GM12878 (cell line): Measurements from ENCODE around the gene CILP2. TPM values are rescaled to one million over a fixed set of nuclear protein-coding genes. Genes with fewer than 3 reads are reported as not detected.

Source experiments
- ATAC-seq: fragments of 200-7000 bp; cut with Tn5 transposase; 3 replicates; pipeline ENCODE4 v1.9.1; 2020; ENCODE audit warnings: mild to moderate bottlenecking, moderate library complexity
- BruUV-seq: library from RNA; stranded (reverse); fragments of 400-500 nt; replicated peaks from 2 replicates; lab custom pipeline; 2021; lab: Mats Ljungman, UMichigan
- CTCF ChIA-PET: fragments of 300-600 bp; sonication (Branson Sonifier 250); formaldehyde crosslinking; extraction: SDS; loops from one replicate; lab custom pipeline; 2021; ENCODE audit warnings: inconsistent platforms; lab: Yijun Ruan, JAX
- POLR2A ChIA-PET: fragments of 350-600 bp; formaldehyde crosslinking; extraction: SDS; loops from one replicate; lab custom pipeline; 2021; ENCODE audit warnings: inconsistent platforms; lab: Charles Lee
- RAD21 ChIA-PET: fragments of 300-600 bp; sonication (Branson Sonifier 250); formaldehyde crosslinking; loops from one replicate; lab custom pipeline; 2023; ENCODE audit warnings: antibody characterized with exemption; ENCODE audit not compliant: unreplicated experiment; lab: Charles Lee
- SMC1A ChIA-PET: fragments of 300-600 bp; sonication (Branson Sonifier 250); formaldehyde crosslinking; loops from one replicate; lab custom pipeline; 2023; ENCODE audit not compliant: unreplicated experiment, uncharacterized antibody; lab: Charles Lee
- DNase-seq: peaks from one replicate; pipeline ENCODE4 v3.0.0-alpha.2; 2011; ENCODE audit warnings: low read depth, low spot score
- FAIRE-seq: peaks from 3 replicates; lab custom pipeline; 2011; peaks lifted over from hg19 to GRCh38; lab: Jason Lieb, UNC
- H2AFZ ChIP-seq: 2 replicates; pipeline ENCODE4 v1.6.0; 2011; ENCODE audit warnings: low read depth, low read length, control low read depth; ENCODE audit not compliant: control insufficient read depth
- H3K27ac ChIP-seq: 2 replicates; pipeline ENCODE4 v1.5.1; 2011; ENCODE audit warnings: control low read depth; ENCODE audit not compliant: control insufficient read depth, insufficient read depth
- H3K27me3 ChIP-seq, 2 experiments: replicated peaks in 1 of 2; 2 replicates each; pipeline versions ENCODE4 v1.6.0 to v1.6.1; 2011; ENCODE audit warnings: low read length in 1 of 2; ENCODE audit not compliant: control insufficient read depth in 2 of 2, insufficient read depth in 2 of 2
- H3K36me3 ChIP-seq, 2 experiments: 2 replicates each; pipeline ENCODE4 v1.5.1; 2011; ENCODE audit warnings: low read length in 1 of 2; ENCODE audit not compliant: control insufficient read depth in 2 of 2, insufficient read depth in 2 of 2
- H3K4me1 ChIP-seq: 2 replicates; pipeline ENCODE4 v1.6.1; 2011; ENCODE audit warnings: mild to moderate bottlenecking, low read length, moderate library complexity, mixed read lengths; ENCODE audit not compliant: control insufficient read depth, insufficient read depth
- H3K4me2 ChIP-seq: 2 replicates; pipeline ENCODE4 v1.6.0; 2011; ENCODE audit warnings: control low read depth; ENCODE audit not compliant: control insufficient read depth, insufficient read depth
- H3K4me3 ChIP-seq: fragments of 200-600 bp; sonication (generic); 2 replicates; pipeline ENCODE4 v1.5.1; 2016
- H3K79me2 ChIP-seq: 2 replicates; pipeline ENCODE4 v1.6.0; 2011; ENCODE audit warnings: low read length; ENCODE audit not compliant: control insufficient read depth, insufficient read depth
- H3K9ac ChIP-seq: 2 replicates; pipeline ENCODE4 v1.8.0; 2011; ENCODE audit warnings: low read length, control low read depth, mixed read lengths; ENCODE audit not compliant: control insufficient read depth, insufficient read depth
- H3K9me3 ChIP-seq: replicated peaks from 3 replicates; pipeline ENCODE4 v1.5.1; 2011; ENCODE audit warnings: mild to moderate bottlenecking, low read length; ENCODE audit not compliant: control insufficient read depth, insufficient read depth
- H4K20me1 ChIP-seq: 2 replicates; pipeline ENCODE4 v1.6.0; 2011; ENCODE audit not compliant: control insufficient read depth, insufficient read depth
- DPF2 ChIP-seq: fragments of 450-650 bp; IDR thresholded peaks from 2 replicates; pipeline ENCODE4 v1.6.1; 2017; ENCODE audit warnings: mild to moderate bottlenecking
- POLR2A ChIP-seq: IDR thresholded peaks from 2 replicates; pipeline ENCODE4 v1.6.1; 2011; ENCODE audit warnings: low read depth, mild to moderate bottlenecking, low read length
- WGBS: methylation state at CpG from one replicate; pipeline ENCODE4 v1.1.6; 2016; ENCODE audit warnings: low lambda C conversion rate; ENCODE audit not compliant: insufficient replicate concordance, insufficient coverage; ENCODE audit errors: missing lambda C conversion rate; 5-methylcytosine and 5-hydroxymethylcytosine counted together
- in situ Hi-C: fragments of 300-500 bp; cut with MboI; formaldehyde crosslinking; loops from 9 replicates; pipeline ENCODE4 v1.14.3; 2018; ENCODE audit warnings: mixed read lengths
- intact Hi-C: fragments of 100-400 bp; cut with micrococcal nuclease; formaldehyde crosslinking; loops from one replicate; pipeline ENCODE4 v1.14.2; 2022; ENCODE audit not compliant: unreplicated experiment
- polyA plus RNA-seq, 11 experiments: library from polyadenylated mRNA; depleted of rRNA in 4 of 11; unstranded in 6 of 11; stranded (reverse) in 5 of 11; fragments of >200 nt; fragmentation: Nextera tagmentation in 4 of 11; fragmentation: Illumina TruSeq in 1 of 11; extraction: Ambion mirVana in 4 of 11; extraction: Trizol in 1 of 11; gene quantifications; 1 replicate in 1 of 11; 2 replicates in 10 of 11; pipeline versions ENCODE4 v1.2.1 to v1.2.3, GENCODE V29; 2011 to 2016; ENCODE audit warnings: inconsistent platforms in 2 of 11, missing spikeins in 2 of 11, low read depth in 1 of 11
- total RNA-seq, 4 experiments: library from RNA; depleted of rRNA in 3 of 4; stranded (reverse); fragments of >200 nt in 3 of 4; fragmentation: Illumina TruSeq in 1 of 4; extraction: Trizol in 1 of 4; gene quantifications; 2 replicates each; pipeline versions ENCODE4 v1.2.1 to v1.2.3, GENCODE V29; 2013 to 2021
- TF ChIP-seq, protein P1 (sequence below): fragments of 450-650 bp; formaldehyde crosslinking; IDR thresholded peaks from 2 replicates; pipeline ENCODE4 v1.4.0; 2022; ENCODE audit warnings: mild to moderate bottlenecking, moderate library complexity

The CILP2 gene
- total and polyA plus RNA-seq, 10 of the 15 experiments (the other 5 are each of a cell fraction or from before 2014, with no cell fraction given), result 0.05 to 0.08 (median 0.06) TPM; not detected in 6

GRCh38 chr19:19508217-19508616 lies 29.8 kb upstream of the CILP2 start:
- ChIA-PET SMC1A (no interaction called here), CTCF (interaction anchor here (1.0 kb wide), 1 partner anchor 147 kb away, joined by 3 read pairs; no protein-coding TSS in a partner anchor)
- Histone ChIP-seq H3K36me3 (peaks cover 9 to 19% of the 10 kb centered on the region in 2 experiments), H2AFZ (no peak overlapping the region)
- intact Hi-C loops, result no loop called here
- no TSS peak for BruUV-seq
- TF ChIP-seq, protein P1, sequence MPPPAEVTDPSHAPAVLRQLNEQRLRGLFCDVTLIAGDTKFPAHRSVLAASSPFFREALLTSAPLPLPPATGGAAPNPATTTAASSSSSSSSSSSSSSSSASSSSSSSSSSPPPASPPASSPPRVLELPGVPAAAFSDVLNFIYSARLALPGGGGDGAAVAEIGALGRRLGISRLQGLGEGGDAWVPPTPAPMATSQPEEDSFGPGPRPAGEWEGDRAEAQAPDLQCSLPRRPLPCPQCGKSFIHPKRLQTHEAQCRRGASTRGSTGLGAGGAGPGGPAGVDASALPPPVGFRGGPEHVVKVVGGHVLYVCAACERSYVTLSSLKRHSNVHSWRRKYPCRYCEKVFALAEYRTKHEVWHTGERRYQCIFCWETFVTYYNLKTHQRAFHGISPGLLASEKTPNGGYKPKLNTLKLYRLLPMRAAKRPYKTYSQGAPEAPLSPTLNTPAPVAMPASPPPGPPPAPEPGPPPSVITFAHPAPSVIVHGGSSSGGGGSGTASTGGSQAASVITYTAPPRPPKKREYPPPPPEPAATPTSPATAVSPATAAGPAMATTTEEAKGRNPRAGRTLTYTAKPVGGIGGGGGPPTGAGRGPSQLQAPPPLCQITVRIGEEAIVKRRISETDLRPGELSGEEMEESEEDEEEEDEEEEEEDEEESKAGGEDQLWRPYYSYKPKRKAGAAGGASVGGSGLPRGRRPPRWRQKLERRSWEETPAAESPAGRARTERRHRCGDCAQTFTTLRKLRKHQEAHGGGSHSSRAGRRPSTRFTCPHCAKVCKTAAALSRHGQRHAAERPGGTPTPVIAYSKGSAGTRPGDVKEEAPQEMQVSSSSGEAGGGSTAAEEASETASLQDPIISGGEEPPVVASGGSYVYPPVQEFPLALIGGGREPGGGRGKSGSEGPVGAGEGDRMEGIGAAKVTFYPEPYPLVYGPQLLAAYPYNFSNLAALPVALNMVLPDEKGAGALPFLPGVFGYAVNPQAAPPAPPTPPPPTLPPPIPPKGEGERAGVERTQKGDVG (CRISPR knock-in tag), result no peak
- TF ChIP-seq POLR2A, result peak; percentile 42; the same call in 1 of the 2 replicates
- TF ChIP-seq, all 136 proteins: peak for 1
- Histone ChIP-seq H3K27ac (no peak overlapping the region), H3K4me1 (no peaks in the 10 kb centered on the region), H3K9ac (no peak overlapping the region), H3K4me3 (no peak overlapping the region), H3K27me3 (no peaks in the 10 kb centered on the region), H4K20me1 (no peaks in the 10 kb centered on the region), H3K9me3 (no peaks in the 10 kb centered on the region), H3K79me2 (no peaks in the 10 kb centered on the region), H3K4me2 (no peak overlapping the region)
- ChIA-PET RAD21 (no interaction called here), POLR2A (no interaction called here)
- FAIRE-seq (no peak), ATAC-seq (no peak), DNase-seq (no peak)
- in situ Hi-C loops, result no loop called here
- 98% methylated on average over 11 of the region's 11 CpGs for WGBS

GRCh38 chr19:19510432-19510831 lies 27.6 kb upstream of the CILP2 start:
- no peak overlapping the region for H3K27ac ChIP-seq
- no peak overlapping the region for H3K4me2 ChIP-seq
- H3K4me3 ChIP-seq, result no peak overlapping the region
- DNase-seq, result no peak
- ATAC-seq, result peak; percentile 11; the same call in 1 of the 3 replicates
- no peaks in the 10 kb centered on the region for H3K4me1 ChIP-seq
- in situ Hi-C loops (no loop called here), intact Hi-C loops (no loop called here)
- BruUV-seq, result no TSS peak
- 87% methylated on average over 6 of the region's 6 CpGs for WGBS
- no peak overlapping the region for H2AFZ ChIP-seq
- POLR2A ChIA-PET, result interaction anchor here (1.2 kb wide), 1 partner anchor 18 kb away, joined by 3 read pairs; no protein-coding TSS in a partner anchor
- CTCF ChIA-PET, result no interaction called here
- SMC1A ChIA-PET, result no interaction called here
- RAD21 ChIA-PET, result no interaction called here
- no peak for TF ChIP-seq DPF2
- 0 out of 2 replicates have a peak, but pooled peaks have one; percentile 61 for TF ChIP-seq POLR2A
- no peaks in the 10 kb centered on the region; the same call in 1 of the 2 replicates for H3K79me2 ChIP-seq
- H3K36me3 ChIP-seq, result peaks cover 2 to 7% of the 10 kb centered on the region in 2 experiments
- no peaks in the 10 kb centered on the region for H3K27me3 ChIP-seq
- H3K9me3 ChIP-seq, result no peaks in the 10 kb centered on the region
- no peak overlapping the region for H3K9ac ChIP-seq
- FAIRE-seq, result no peak
- no peaks in the 10 kb centered on the region for H4K20me1 ChIP-seq
